Right cardiac atrium (tissue), 5 donors: ENCODE data around the gene RIMS1. TPM values are rescaled to one million over a fixed set of nuclear protein-coding genes. Genes with fewer than 3 reads are reported as not detected.

Source experiments
- ATAC-seq, 2 donors: fragments of 200-7000 bp; cut with Tn5 transposase; one replicate each; pipeline versions ENCODE4 v1.8.0 to v1.9.1; 2020; ENCODE audit warnings: moderate library complexity in 2 of 2, mild to moderate bottlenecking in 1 of 2
- DNase-seq, 3 donors: peaks; one replicate each; pipeline ENCODE4 v3.0.0-alpha.2; 2020
- H3K27ac ChIP-seq: one replicate; pipeline ENCODE4 v1.5.1; 2013; ENCODE audit warnings: mild to moderate bottlenecking, low read length, control low read depth, moderate library complexity
- H3K27me3 ChIP-seq: one replicate; pipeline ENCODE4 v1.6.1; 2013; ENCODE audit not compliant: control insufficient read depth, insufficient read depth
- H3K4me1 ChIP-seq: one replicate; pipeline ENCODE4 v1.6.1; 2013; ENCODE audit warnings: low read length; ENCODE audit not compliant: control insufficient read depth, insufficient read depth
- H3K4me3 ChIP-seq: one replicate; pipeline ENCODE4 v1.5.1; 2013; ENCODE audit warnings: low read length, control low read depth
- H3K9me3 ChIP-seq: one replicate; pipeline ENCODE4 v1.6.1; 2013; ENCODE audit warnings: low read length; ENCODE audit not compliant: control insufficient read depth
- WGBS: extraction: QIAGEN DNeasy Blood & Tissue Kit; methylation state at CpG from one replicate; pipeline ENCODE4 v1.1.7; 2013; 5-methylcytosine and 5-hydroxymethylcytosine counted together
- intact Hi-C, 4 donors: fragments of 100-400 bp; cut with DNase I; formaldehyde crosslinking; loops; one replicate each; pipeline versions ENCODE4 v1.11.0 to v1.14.0; 2022 to 2023
- polyA plus RNA-seq: library from polyadenylated mRNA; stranded (reverse); fragments of 200-250 nt; gene quantifications from one replicate; pipeline ENCODE4 v1.2.3, GENCODE V29; 2013
- total RNA-seq, 4 donors: library from RNA; stranded (reverse); fragmentation: NEBNext Ultra II Directional; extraction: Animal tissue kit (Norgen Biotek cat#: 25700); gene quantifications; one replicate each; pipeline ENCODE4 v1.2.1, GENCODE V29; 2021
- donor health status: healthy with polysubstance abuse.
- donor health status: DM: no; HTN: yes; CAD: no.
- donor health status: DM: no; HTN: no; CAD: no.
- donor health status: DM: no; HTN: yes; CAD: no; lungs with severe emphysema.
- donor health status: DM: yes; HTN: yes; CAD: no.

Gene RIMS1
- total and polyA plus RNA-seq, 5 donors, result 0.02 to 0.36 (median 0.21) TPM

DNA sequence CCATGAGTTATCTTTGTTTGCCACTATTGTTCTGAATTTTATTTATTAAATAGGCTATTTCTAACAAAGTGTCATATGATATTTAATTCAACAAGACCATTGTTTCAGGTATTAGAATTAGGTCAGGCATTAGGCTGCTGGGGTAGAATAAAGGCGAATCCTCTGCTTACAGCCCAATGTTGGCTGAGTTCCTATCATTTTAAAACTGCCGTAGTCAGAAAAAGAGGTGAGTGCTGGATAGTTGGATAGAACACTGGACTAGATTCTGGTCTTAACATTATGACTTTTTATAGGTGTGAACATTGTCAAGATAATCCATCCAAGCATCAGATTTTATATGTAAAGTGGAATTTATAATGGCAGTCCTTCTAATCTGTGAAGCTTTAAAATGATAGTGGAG lies 6.3 kb downstream of the RIMS1 start:
- WGBS, result 75% methylated on average over 2 of the region's 2 CpGs
- ATAC-seq (no peak), DNase-seq (no peak)
- no peaks in the 10 kb centered on the region for H3K4me1 ChIP-seq
- H3K27me3 ChIP-seq, result no peaks in the 10 kb centered on the region
- no peak overlapping the region for H3K4me3 ChIP-seq
- H3K9me3 ChIP-seq, result no peaks in the 10 kb centered on the region
- intact Hi-C loops, result no loop called here
- no peak overlapping the region for H3K27ac ChIP-seq

DNA sequence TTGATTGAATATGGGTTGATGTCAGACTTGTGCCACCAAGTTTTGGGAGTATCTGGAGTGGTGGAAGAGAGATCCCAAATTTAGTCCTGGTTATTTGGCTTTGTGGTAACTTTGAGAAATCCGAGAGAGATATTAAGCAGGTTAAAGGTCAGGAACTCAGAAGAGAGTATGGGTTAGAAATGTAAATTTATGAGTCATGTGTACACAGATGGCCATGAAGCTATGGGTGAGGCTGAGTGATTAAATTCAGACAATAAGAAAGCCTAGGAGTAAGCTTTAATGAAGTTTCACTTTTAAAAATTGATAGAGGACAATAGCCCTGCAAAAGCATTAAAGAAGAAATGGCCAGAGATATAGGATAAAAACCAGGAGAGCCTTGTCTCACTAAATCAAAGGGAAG lies 14.3 kb downstream of the RIMS1 start:
- Histone ChIP-seq H3K27me3 (no peaks in the 10 kb centered on the region), H3K4me1 (no peaks in the 10 kb centered on the region), H3K27ac (no peak overlapping the region), H3K9me3 (no peaks in the 10 kb centered on the region), H3K4me3 (no peak overlapping the region)
- intact Hi-C loops, result no loop called here
- no peak for DNase-seq
- no peak for ATAC-seq
- WGBS, result 45% methylated on average over 1 of the region's 1 CpG

DNA sequence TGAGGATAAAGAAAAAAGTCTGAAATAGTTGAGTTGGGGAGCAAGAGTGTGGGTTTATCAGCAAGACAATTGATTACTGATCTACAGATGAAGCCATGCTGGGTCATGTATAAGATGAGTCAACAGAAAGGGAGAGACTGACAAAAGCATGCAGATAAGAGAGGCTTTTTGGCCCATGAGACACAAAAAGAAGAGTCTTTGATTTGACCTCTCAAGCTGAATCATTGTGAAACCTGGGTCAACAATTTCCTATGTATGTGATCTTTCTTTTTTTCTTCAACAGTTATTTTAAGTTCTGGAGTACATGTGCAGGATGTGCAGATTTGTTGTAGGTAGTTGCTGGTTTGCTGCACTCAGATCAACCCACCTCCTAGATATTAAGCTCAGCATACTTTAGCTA lies 15.9 kb downstream of the RIMS1 start:
- Histone ChIP-seq H3K4me3 (no peak overlapping the region), H3K27ac (no peak overlapping the region), H3K4me1 (no peaks in the 10 kb centered on the region), H3K9me3 (no peaks in the 10 kb centered on the region), H3K27me3 (no peaks in the 10 kb centered on the region)
- intact Hi-C loops, result no loop called here
- no peak for DNase-seq
- ATAC-seq, result no peak

DNA sequence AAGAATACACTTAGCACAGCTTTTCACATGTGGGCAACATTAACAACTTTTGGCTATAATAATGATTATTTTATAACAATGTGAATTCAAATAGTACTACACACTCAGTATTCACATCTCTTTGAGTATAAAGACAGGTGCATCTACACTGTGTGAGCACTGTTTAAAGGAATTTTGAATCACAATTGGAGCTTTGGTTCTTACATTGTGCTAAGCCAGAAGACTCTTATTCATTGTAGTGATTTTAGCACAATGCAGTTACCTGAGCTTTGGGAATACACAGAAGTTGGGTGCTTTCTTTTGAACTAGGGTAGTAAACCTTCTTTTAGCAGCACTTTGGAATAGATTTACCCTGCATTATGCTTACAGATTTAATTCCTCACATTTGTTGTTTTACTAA lies 20.5 kb downstream of the RIMS1 start:
- no peaks in the 10 kb centered on the region for H3K9me3 ChIP-seq
- ATAC-seq (no peak), DNase-seq (no peak)
- intact Hi-C loops, result no loop called here
- no peaks in the 10 kb centered on the region for H3K4me1 ChIP-seq
- no peak overlapping the region for H3K4me3 ChIP-seq
- no peak overlapping the region for H3K27ac ChIP-seq
- H3K27me3 ChIP-seq, result no peaks in the 10 kb centered on the region

DNA sequence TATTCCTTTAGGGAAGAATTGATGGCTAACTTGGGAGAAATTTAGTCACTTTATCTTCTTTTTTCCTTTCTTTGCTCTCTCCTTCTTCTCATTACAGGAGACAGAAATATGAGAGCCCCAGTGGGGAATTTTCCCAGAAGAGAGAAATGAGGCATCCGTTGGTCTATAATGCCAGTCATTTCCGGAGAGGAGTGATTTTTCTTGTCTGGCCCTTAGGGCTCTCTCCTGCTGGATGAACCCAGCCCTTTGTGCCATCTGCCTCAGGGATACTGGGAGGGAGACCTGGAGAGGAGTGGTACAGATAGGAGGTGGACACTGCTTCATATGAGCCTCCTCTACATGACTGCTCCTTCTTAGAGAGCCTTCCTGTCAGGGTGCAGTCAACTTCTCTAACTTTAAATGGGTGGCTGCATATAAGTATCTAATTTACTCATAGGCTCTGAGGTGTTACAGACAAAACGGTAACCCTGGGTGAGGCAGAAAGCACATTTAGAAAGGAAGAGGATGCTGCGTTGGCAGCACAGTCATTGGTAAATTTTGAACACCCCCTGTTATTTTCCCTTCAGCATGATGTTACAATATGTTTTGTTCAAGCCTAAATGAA lies 21.9 kb downstream of the RIMS1 start:
- Histone ChIP-seq H3K4me3 (no peak overlapping the region), H3K4me1 (no peaks in the 10 kb centered on the region), H3K27me3 (no peaks in the 10 kb centered on the region), H3K27ac (no peak overlapping the region), H3K9me3 (no peaks in the 10 kb centered on the region)
- ATAC-seq, result no peak
- intact Hi-C loops, result no loop called here
- WGBS, result 87% methylated on average over 4 of the region's 4 CpGs
- no peak for DNase-seq

GRCh38 chr6:71913444-71914234 lies 27.3 kb downstream of the RIMS1 start:
- no peaks in the 10 kb centered on the region for H3K27me3 ChIP-seq
- no peak overlapping the region for H3K4me3 ChIP-seq
- no peaks in the 10 kb centered on the region for H3K9me3 ChIP-seq
- ATAC-seq (peak; percentile 22 to 31), DNase-seq (no peak)
- H3K4me1 ChIP-seq, result no peaks in the 10 kb centered on the region
- intact Hi-C loops, result no loop called here
- WGBS, result 90% methylated on average over 1 of the region's 1 CpG
- no peak overlapping the region for H3K27ac ChIP-seq

- intact Hi-C loops, result no loop called here
- ATAC-seq (no peak), DNase-seq (no peak)
- Histone ChIP-seq H3K27me3 (no peaks in the 10 kb centered on the region), H3K9me3 (no peaks in the 10 kb centered on the region), H3K4me3 (no peak overlapping the region), H3K4me1 (no peaks in the 10 kb centered on the region), H3K27ac (no peak overlapping the region)
- whole genome bisulfite sequencing, result 80% methylated on average over 1 of the region's 1 CpG
These were observed 42.7 kb downstream of the RIMS1 start for GRCh38 chr6:71929047-71929446.

GRCh38 chr6:71933881-71934280 lies 47.5 kb downstream of the RIMS1 start:
- Histone ChIP-seq H3K9me3 (no peaks in the 10 kb centered on the region), H3K4me3 (no peak overlapping the region), H3K27me3 (no peaks in the 10 kb centered on the region), H3K27ac (no peak overlapping the region), H3K4me1 (no peaks in the 10 kb centered on the region)
- DNase-seq, result no peak
- intact Hi-C loops, result no loop called here
- 66% methylated on average over 1 of the region's 1 CpG for WGBS
- ATAC-seq, result no peak

DNA sequence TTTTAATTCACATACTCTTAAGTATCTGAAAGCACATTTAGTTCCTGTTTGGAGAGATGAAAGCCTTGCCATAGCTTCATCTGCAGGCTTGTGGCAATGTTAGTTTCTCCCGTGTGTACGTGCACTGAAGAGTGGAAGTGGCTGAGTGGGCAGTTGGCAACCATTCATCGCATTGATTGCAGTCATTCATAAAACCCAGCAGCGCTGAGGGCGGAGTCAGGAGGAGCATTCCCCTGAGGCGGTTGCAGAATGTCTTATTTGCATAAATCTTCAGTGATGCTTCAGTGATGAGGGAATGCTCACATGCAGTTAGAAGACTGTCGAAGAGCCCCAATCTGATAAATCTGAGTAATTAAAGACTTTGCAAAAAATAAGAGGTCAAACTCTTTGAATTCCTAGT lies 79.1 kb downstream of the RIMS1 start:
- H3K4me1 ChIP-seq, result no peaks in the 10 kb centered on the region
- no peak overlapping the region for H3K27ac ChIP-seq
- intact Hi-C loops, result no loop called here
- no peaks in the 10 kb centered on the region for H3K27me3 ChIP-seq
- no peak overlapping the region for H3K4me3 ChIP-seq
- DNase-seq (no peak), ATAC-seq (no peak)
- H3K9me3 ChIP-seq, result no peaks in the 10 kb centered on the region
- WGBS, result 60% methylated on average over 7 of the region's 7 CpGs

DNA sequence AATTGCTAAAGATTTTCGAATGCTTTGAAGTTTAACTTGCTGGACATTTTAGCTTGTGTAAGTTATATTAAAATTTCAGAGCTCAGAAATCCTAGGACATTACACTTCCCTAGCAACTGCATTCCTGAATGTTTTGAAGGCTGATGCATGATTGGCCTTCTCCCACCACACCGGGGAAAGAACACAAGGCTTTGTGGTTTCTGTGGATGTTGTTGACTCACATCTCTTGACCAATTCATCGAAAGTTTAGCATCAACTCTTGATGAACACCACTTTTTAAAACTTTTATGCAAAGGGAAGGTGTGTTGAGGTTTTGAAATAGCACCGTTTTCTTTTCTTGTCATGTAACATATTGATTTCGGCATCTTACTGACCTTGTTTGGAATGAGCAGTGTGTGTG lies 81.1 kb downstream of the RIMS1 start:
- WGBS, result 80% methylated on average over 5 of the region's 5 CpGs
- Histone ChIP-seq H3K27me3 (no peaks in the 10 kb centered on the region), H3K4me3 (no peak overlapping the region), H3K27ac (no peak overlapping the region), H3K4me1 (no peaks in the 10 kb centered on the region), H3K9me3 (no peaks in the 10 kb centered on the region)
- no peak for ATAC-seq
- no peak for DNase-seq
- intact Hi-C loops, result no loop called here

GRCh38 chr6:71977884-71978283 lies 91.5 kb downstream of the RIMS1 start:
- Histone ChIP-seq H3K4me3 (no peak overlapping the region), H3K4me1 (no peaks in the 10 kb centered on the region), H3K27ac (no peak overlapping the region), H3K9me3 (no peaks in the 10 kb centered on the region), H3K27me3 (no peaks in the 10 kb centered on the region)
- ATAC-seq, result no peak
- intact Hi-C loops, result no loop called here
- 54% methylated on average over 4 of the region's 4 CpGs for WGBS
- no peak for DNase-seq

GRCh38 chr6:71979911-71980310 lies 93.6 kb downstream of the RIMS1 start:
- H3K27me3 ChIP-seq, result no peaks in the 10 kb centered on the region
- ATAC-seq (no peak), DNase-seq (no peak)
- intact Hi-C loops, result no loop called here
- 70% methylated on average over 2 of the region's 2 CpGs for WGBS
- no peak overlapping the region for H3K27ac ChIP-seq
- no peak overlapping the region for H3K4me3 ChIP-seq
- no peaks in the 10 kb centered on the region for H3K9me3 ChIP-seq
- no peaks in the 10 kb centered on the region for H3K4me1 ChIP-seq
